GM18867 (cell line): ENCODE results near the gene PCDHB15.
"Not testable (repeated sequence)": the region's sequence is repeated elsewhere in the genome, so short reads cannot be mapped to it uniquely, and the experiment has no call there.

Experiments
- ATAC-seq: cut with Tn5 transposase; IDR thresholded peaks from one replicate; pipeline ENCODE4 v1.9.1; 2021; ENCODE audit warnings: mild to moderate bottlenecking, moderate library complexity; ENCODE audit not compliant: unreplicated experiment

PCDHB15 gene

DNA sequence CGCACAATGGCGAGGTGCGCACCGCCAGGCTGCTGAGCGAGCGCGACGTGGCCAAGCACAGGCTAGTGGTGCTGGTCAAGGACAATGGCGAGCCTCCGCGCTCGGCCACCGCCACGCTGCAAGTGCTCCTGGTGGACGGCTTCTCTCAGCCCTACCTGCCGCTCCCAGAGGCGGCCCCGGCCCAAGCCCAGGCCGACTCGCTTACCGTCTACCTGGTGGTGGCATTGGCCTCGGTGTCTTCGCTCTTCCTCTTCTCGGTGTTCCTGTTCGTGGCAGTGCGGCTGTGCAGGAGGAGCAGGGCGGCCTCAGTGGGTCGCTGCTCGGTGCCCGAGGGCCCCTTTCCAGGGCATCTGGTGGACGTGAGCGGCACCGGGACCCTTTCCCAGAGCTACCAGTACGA, 2.2 kb downstream of the PCDHB15 start:
- ATAC-seq, result not testable (repeated sequence)

DNA sequence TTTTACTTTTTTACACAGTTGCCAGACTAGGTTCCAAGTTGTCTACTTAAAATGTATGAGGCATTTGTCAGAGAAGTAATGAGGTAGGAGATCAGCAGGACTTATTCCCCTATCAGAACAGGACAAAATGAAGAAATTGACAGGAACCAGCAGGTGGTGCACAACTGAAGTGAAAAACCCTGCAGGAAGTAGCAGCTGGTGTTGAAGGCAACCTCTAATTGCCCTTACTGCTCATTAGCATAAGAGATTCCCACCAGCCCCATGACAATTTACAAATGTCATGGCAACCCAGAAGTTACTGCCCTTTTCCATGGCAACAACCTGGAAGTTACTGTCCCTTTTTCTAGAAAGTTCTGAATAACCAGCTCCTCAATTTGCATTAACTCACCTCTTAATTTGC, 5.4 kb downstream of the PCDHB15 start:
- ATAC-seq, result no peak

DNA sequence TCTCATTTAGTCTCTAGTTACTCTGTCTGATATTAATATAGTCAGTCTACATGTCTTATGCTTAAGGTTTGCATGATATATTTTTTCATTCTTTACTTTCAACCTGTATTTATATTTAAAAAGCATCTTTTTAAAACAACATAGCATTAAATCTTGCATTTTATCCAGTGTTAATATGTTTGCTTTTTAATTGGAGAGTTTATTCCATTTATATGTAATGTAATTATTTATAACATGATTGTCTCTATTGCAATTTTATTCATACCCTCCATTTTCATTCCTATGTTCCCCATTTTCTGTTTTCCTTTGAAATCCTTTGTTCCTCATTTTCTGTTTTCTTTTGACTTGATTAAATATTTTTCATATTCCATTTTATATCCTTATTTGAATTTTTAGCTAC, 13.3 kb downstream of the PCDHB15 start:
- ATAC-seq, result no peak

DNA sequence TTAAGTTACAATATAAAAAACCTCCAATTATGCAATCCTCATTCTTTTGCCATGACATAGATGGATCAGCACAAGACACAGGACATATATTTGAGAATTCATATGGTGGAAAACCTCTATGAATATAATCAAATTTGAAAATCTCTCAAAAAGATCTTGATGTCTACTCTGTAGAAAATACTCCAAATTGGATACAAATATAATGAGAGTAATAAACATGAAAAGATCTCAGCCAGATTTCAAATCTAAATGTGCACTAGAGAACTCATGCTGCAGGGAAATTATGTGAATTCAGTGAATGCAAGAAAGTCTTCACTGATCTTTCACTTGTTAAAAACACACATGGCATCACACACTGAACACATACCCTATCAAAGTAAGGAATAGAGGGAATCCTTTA, 13.8 kb downstream of the PCDHB15 start:
- ATAC-seq, result no peak

DNA sequence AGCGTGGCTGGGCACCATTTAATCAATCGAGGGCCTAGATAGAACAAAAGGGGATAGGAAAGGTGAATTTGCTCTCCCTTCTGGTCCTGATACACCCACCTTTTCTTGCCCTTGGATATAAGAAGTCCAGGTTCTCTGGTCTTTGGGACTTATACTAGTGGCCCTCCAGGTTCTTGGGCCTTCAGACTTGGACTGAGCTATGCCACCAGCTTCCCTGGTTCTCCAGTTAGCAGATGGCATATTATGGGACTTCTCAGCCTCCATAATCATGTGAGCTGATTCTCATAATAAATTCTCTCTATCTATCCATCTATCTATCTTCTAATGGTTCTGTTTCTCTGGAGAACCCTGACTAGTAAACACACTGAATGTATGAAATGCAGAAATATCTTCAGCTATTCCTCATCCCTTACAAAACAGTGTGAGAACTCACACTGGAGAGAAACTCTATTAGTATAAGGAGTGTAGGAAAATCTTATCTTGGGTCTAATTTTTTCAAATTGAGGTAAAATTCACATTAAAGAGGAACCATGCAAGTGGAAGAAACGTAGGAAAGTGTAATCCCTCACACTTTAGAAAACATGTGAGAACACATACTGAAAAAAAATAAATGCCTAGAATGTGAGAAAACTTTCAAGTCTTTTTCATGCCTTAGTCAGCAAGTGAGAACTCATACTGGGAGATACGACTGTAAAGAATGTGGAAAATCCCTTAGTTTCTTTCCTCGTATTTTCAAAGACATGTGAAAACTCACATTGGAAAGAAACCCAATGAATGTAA, 15.5 kb downstream of the PCDHB15 start:
- no peak for ATAC-seq

DNA sequence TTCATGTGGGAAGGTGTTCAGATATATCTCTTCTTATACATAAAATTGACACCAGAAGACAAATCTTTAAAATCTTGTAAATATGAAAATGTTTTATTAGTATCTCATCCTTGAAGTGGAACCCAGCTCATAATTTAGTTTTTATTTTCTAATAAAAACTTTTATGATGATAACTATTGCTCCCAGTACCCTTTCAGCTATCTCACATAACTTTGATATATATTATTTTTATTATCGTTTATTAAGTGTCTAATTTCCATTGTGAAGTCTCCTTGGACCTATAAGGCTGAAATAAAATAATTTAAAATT, 16.0 kb downstream of the PCDHB15 start:
- no peak for ATAC-seq

DNA sequence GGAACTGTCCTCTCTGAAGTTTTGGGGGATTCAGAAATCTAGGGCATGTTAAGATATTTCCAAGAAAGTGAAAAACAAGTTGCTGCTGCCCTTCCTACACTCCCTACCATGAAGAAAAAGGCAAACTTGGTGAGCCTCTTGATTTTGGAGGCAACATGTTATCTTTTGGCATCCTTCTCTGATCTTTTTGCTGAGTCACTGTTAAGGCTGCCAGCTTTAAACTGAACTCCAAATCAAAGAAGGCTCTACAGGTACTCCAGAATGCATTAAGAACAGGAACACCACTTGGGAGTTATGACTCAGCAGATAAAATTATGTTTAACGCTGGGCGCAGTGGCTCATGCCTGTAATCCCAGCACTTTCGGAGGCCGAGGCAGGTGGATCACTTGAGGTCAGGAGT, 24.0 kb downstream of the PCDHB15 start:
- ATAC-seq, result no peak

DNA sequence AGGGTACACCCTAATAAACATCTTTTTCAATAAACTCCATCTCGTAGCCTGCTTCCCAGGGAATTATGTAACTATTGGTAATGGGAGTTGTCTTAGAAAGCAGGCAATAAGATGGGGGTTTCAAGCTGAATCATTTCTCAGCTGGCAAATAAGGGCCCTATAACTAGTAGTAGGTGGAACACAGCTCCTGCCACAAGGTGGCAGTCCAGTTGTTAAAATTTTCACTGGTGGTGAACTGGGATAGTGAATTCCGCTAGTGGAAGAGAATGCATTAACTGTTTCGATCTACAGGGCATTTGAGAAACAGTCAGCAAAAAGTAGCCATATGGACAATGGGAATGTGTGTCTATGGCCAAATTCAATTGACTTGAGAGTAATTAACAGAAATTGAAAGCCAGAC, 27.7 kb downstream of the PCDHB15 start:
- no peak for ATAC-seq

DNA sequence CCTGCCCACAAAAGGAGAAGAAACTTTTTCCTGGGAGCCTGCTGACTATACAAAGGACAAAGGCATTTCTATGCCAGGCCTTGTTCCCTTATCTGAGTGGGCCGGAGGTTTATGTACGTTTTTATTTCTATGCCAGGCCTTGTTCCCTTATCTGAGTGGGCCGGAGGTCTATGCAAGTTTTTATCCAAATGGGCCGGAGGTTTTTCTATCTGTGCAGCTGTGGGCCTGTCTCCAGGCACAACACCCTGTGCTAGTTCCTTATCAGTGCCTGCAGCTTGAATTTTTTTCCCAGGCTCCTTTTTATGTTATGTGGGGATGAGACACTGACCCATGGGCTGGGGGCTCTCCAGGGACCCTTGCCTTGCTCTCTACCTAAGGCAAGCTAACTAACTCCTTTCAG, 53.2 kb downstream of the PCDHB15 start:
- no peak for ATAC-seq
